H1 (cell line): ENCODE data around the gene PPP1R9A.

Source experiments
- CREB1 ChIP-seq: IDR thresholded peaks from 2 replicates; pipeline ENCODE4 v1.6.1; 2012; ENCODE audit warnings: inconsistent platforms
- CTCF ChIP-seq, 3 experiments: IDR thresholded peaks; 1 replicate in 2 of 3; 2 replicates in 1 of 3; pipeline versions ENCODE4 v1.5.1 to v1.6.1; 2011; ENCODE audit warnings: low read length in 3 of 3, mild to moderate bottlenecking in 3 of 3, inconsistent platforms in 2 of 3, low read depth in 1 of 3, moderate library complexity in 1 of 3; ENCODE audit not compliant: insufficient read depth in 1 of 3; ENCODE audit errors: control extremely low read depth in 1 of 3
- EP300 ChIP-seq, 2 experiments: IDR thresholded peaks; 1 replicate in 1 of 2; 2 replicates in 1 of 2; pipeline ENCODE4 v1.6.1; 2011 to 2012; ENCODE audit warnings: low read depth in 2 of 2, low read length in 2 of 2, mild to moderate bottlenecking in 2 of 2, borderline replicate concordance in 1 of 2, inconsistent platforms in 1 of 2, moderate library complexity in 1 of 2
- JUN ChIP-seq: IDR thresholded peaks from 2 replicates; pipeline ENCODE4 v1.6.1; 2011; ENCODE audit warnings: low read depth, mild to moderate bottlenecking, improper control_type of control experiment, low read length
- KDM5A ChIP-seq: fragments of 200-600 bp; IDR thresholded peaks from 2 replicates; pipeline ENCODE4 v1.7.1; 2012; ENCODE audit warnings: mild to moderate bottlenecking, low read length, inconsistent platforms, mixed read lengths
- MAX ChIP-seq: IDR thresholded peaks from 2 replicates; pipeline ENCODE4 v1.6.1; 2012; ENCODE audit warnings: inconsistent platforms
- POLR2A ChIP-seq, 2 experiments: IDR thresholded peaks; 1 replicate in 1 of 2; 2 replicates in 1 of 2; pipeline ENCODE4 v1.6.1; 2011; ENCODE audit warnings: low read depth in 2 of 2, low read length in 2 of 2, mild to moderate bottlenecking in 2 of 2; ENCODE audit errors: control extremely low read depth in 1 of 2
- RNF2 ChIP-seq: fragments of 200-900, 300-1000 bp; sonication (generic); IDR thresholded peaks from 2 replicates; pipeline ENCODE4 v1.7.1; 2016; ENCODE audit warnings: borderline replicate concordance, low read depth, mild to moderate bottlenecking, antibody characterized with exemption, low read length; ENCODE audit not compliant: poor library complexity, severe bottlenecking; ENCODE audit errors: missing control alignments
- SIN3A ChIP-seq, 2 experiments: IDR thresholded peaks in 1 of 2; conservative IDR thresholded peaks in 1 of 2; 2 replicates each; pipeline ENCODE4 v1.6.1; 2011 to 2012; ENCODE audit warnings: low read length in 2 of 2, improper control_type of control experiment in 1 of 2, low read depth in 1 of 2, mild to moderate bottlenecking in 1 of 2
- SP1 ChIP-seq: IDR thresholded peaks from 2 replicates; pipeline ENCODE4 v1.6.1; 2011; ENCODE audit warnings: low read depth, low read length
- USF2 ChIP-seq: IDR thresholded peaks from 2 replicates; pipeline ENCODE4 v1.6.1; 2011; ENCODE audit warnings: low read length, improper control_type of control experiment
- ZNF274 ChIP-seq: IDR thresholded peaks from 2 replicates; pipeline ENCODE4 v1.7.0; 2012; ENCODE audit warnings: low read length, borderline replicate concordance; ENCODE audit errors: extremely low read depth

- TF ChIP-seq USF2 (no peak), POLR2A (IDR thresholded peaks at IDR 0.05; ENCODE audit: control extremely low read depth in 1 of 2, low read depth in 2 of 2, low read length in 2 of 2) (no peak), SIN3A (conservative IDR thresholded peaks at IDR 0.05 in 1 of 2, IDR thresholded peaks at IDR 0.05 in 1 of 2; ENCODE audit: low read depth in 1 of 2, low read length in 2 of 2) (no peak), KDM5A (no peak), CTCF (IDR thresholded peaks at IDR 0.05; ENCODE audit: control extremely low read depth in 1 of 3, insufficient read depth in 1 of 3, low read depth in 1 of 3, low read length in 3 of 3) (no peak), JUN (no peak), MAX (no peak), EP300 (IDR thresholded peaks at IDR 0.05; ENCODE audit: borderline replicate concordance in 1 of 2, low read depth in 2 of 2, low read length in 2 of 2) (no peak), CREB1 (no peak), SP1 (no peak), ZNF274 (no peak), RNF2 (no peak)
These were observed 94.6 kb downstream of the PPP1R9A start for GRCh38 chr7:95001815-95002561.
